ENCODE measurements around the gene CSNK1E.

CSNK1E gene

DNA sequence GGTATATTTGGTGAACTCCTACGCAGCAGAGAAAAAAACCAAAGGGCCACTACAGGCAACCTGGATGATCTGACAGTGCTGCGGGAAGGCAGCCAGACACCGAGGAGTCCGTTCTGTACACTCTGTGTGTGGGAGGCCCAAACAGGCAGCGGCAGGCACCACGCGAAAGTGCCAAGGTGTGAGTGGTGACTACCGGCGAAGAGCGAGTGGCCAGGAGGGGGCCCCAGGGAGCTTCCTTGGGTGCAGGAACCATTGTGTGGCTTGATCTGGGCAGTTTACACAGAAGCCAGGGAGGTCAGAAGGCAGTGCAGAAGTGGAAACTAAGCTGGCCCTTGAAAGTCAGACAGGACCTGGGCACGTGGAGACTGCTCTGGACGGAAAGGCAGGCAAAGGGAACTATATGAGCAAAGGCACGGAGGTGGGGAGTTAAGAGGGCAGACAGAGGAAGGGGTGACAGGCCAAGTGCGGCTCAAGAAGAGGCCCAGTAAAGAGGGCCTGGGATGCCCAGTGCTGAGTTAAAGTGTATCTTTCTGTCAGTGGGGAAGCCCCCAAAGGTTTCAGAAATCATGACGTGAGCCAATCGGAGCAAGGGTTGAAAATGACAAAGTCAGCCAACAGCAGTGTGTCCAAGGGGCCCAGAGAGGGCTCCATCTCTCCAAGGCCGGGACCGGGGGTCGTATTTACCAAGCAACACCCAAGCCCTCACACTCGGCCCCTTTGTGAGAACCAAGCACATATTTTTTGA lies 55.0 kb downstream of the CSNK1E start:
- POLR2A ChIA-PET (ENCODE audit: low non-redundant PET): no interaction called here
- no peak for DNase-seq (ENCODE audit: low spot score)
- TF ChIP-seq, protein P1, sequence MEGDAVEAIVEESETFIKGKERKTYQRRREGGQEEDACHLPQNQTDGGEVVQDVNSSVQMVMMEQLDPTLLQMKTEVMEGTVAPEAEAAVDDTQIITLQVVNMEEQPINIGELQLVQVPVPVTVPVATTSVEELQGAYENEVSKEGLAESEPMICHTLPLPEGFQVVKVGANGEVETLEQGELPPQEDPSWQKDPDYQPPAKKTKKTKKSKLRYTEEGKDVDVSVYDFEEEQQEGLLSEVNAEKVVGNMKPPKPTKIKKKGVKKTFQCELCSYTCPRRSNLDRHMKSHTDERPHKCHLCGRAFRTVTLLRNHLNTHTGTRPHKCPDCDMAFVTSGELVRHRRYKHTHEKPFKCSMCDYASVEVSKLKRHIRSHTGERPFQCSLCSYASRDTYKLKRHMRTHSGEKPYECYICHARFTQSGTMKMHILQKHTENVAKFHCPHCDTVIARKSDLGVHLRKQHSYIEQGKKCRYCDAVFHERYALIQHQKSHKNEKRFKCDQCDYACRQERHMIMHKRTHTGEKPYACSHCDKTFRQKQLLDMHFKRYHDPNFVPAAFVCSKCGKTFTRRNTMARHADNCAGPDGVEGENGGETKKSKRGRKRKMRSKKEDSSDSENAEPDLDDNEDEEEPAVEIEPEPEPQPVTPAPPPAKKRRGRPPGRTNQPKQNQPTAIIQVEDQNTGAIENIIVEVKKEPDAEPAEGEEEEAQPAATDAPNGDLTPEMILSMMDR (conservative IDR thresholded peaks at IDR 0.05; ENCODE audit: low read depth): peak; percentile 15; the same call in 1 of the 2 replicates
- CTCF ChIA-PET: no interaction called here
- peak overlapping the region; percentile 41 for H3K27ac ChIP-seq

DNA sequence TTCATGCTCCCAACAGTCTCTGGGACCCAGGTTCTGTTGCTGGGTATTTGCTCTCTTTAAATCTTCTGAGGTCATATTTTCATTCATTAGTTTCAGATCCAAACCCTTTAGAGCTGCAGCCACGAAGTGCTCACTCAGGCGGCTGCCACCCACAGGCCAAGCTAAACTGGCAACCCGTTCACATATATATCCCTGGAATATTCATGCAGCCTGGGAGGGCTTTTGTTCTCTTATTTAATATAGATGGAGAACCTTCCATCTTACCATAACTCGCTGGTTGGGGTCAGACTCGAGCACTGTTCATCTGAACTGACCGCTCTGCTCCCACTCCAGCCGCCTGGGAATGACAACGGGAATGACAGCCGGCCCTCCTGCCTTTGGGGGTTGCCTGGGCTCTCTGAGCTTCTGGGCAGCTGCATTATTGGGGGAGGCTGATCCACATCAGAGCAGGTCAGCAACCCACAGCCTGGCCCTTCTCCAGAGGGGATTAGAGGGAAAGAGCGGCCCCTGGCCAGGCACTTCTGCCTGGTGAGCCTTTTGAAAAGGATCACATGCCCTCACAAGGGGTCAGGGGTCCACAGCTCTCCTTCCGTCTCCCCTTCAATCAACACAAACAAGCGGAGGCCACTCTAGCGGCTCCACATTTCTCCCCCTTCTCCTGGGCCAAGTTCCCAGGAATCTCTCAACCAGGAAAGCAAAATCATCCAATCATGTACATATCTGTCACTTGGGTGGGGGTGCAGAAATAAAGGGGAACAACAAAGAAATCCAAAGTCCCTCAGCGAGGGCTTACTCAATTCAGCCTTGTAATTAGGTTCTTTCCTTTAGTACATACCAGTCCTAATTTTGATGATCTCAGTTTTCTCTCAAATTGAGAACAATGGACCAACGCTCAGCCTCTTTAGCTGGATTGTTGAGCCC lies 56.2 kb downstream of the CSNK1E start:
- H3K27ac ChIP-seq: peak overlapping the region; percentile 41
- no peak for DNase-seq (ENCODE audit: low spot score)
- CTCF ChIA-PET: interaction anchor here (0.6 to 0.7 kb wide), 2 partner anchors 9 to 167 kb away, joined by 3 read pairs; no protein-coding TSS in a partner anchor
- POLR2A ChIA-PET (ENCODE audit: low non-redundant PET): no interaction called here
- TF ChIP-seq, protein P1 (conservative IDR thresholded peaks at IDR 0.05; ENCODE audit: low read depth): no peak

- no peak for DNase-seq (ENCODE audit: low spot score)
- ChIA-PET CTCF (interaction anchor here (0.7 kb wide), 1 partner anchor 127 kb away, joined by 3 read pairs; no protein-coding TSS in a partner anchor), POLR2A (ENCODE audit: low non-redundant PET) (no interaction called here)
- TF ChIP-seq, protein P1 (conservative IDR thresholded peaks at IDR 0.05; ENCODE audit: low read depth): no peak
- peak overlapping the region; percentile 41; the same call in 1 of the 2 replicates for H3K27ac ChIP-seq
Observed at GRCh38 chr22:38259370-38259769, 57.9 kb downstream of the CSNK1E start.

GRCh38 chr22:38258895-38259294 lies 58.3 kb downstream of the CSNK1E start:
- ChIA-PET POLR2A (ENCODE audit: low non-redundant PET) (no interaction called here), CTCF (no interaction called here)
- no peak for DNase-seq (ENCODE audit: low spot score)
- peak overlapping the region; percentile 41; the same call in 1 of the 2 replicates for H3K27ac ChIP-seq
- TF ChIP-seq, protein P1 (conservative IDR thresholded peaks at IDR 0.05; ENCODE audit: low read depth): no peak

GRCh38 chr22:38257650-38258250 lies 59.5 kb downstream of the CSNK1E start:
- peak overlapping the region; percentile 67 for H3K27ac ChIP-seq

More at GRCh38 chr22:38257650-38258250, 59.5 kb downstream of the CSNK1E start:
- no peak for DNase-seq (ENCODE audit: low spot score)
- POLR2A ChIA-PET (ENCODE audit: low non-redundant PET): no interaction called here
- TF ChIP-seq, protein P1 (conservative IDR thresholded peaks at IDR 0.05; ENCODE audit: low read depth): no peak
- CTCF ChIA-PET: interaction anchor here (0.6 kb wide), 1 partner anchor 10 kb away, joined by 3 read pairs; no protein-coding TSS in a partner anchor
